Omental fat pad (tissue), 4 donors: ENCODE results near the gene COL11A2. TPM values are rescaled to one million over a fixed set of nuclear protein-coding genes. Genes with fewer than 3 reads are reported as not detected.
A peak's percentile ranks its signal among the peaks of the same experiment; 100 is the strongest.
"Not testable (repeated sequence)": the region's sequence is repeated elsewhere in the genome, so short reads cannot be mapped to it uniquely, and the experiment has no call there.

ENCODE experiments used
- ATAC-seq: fragments of 150-250 bp; one replicate; pipeline ENCODE4 v1.9.1; 2016; ENCODE audit warnings: mild to moderate bottlenecking, moderate library complexity; ENCODE audit not compliant: low FRiP score
- DNase-seq: peaks from one replicate; pipeline ENCODE4 v3.0.0-alpha.2; 2019; ENCODE audit warnings: low spot score
- CTCF ChIP-seq, 3 donors: fragments of 450-650 bp; IDR thresholded peaks; one replicate each; pipeline ENCODE4 v1.5.1; 2016 to 2017; ENCODE audit warnings: antibody characterized with exemption in 3 of 3, mild to moderate bottlenecking in 3 of 3, moderate library complexity in 2 of 3
- total RNA-seq, 4 donors: library from RNA; depleted of rRNA; stranded (reverse); fragments of >200 nt; gene quantifications; one replicate each; pipeline ENCODE4 v1.1.0, GENCODE V29; 2016

The COL11A2 gene
- total RNA-seq, 4 donors from 2014 or later, result 0.13 to 1.3 (median 0.53) TPM

GRCh38 chr6:33151050-33151449 lies 41.2 kb downstream of the COL11A2 start:
- ATAC-seq (no peak), DNase-seq (no peak)
- no peak for TF ChIP-seq CTCF (IDR thresholded peaks at IDR 0.05)

- not testable (repeated sequence) for ATAC-seq, DNase-seq
Observed at GRCh38 chr6:33150560-33150959, 41.7 kb downstream of the COL11A2 start.

- TF ChIP-seq CTCF (IDR thresholded peaks at IDR 0.05), result peak in 1 of 3 donors; percentile 18
- ATAC-seq (no peak), DNase-seq (no peak)
Observed at GRCh38 chr6:33147807-33148666, 44.2 kb downstream of the COL11A2 start.

GRCh38 chr6:33144373-33144772 lies 47.9 kb downstream of the COL11A2 start:
- DNase-seq (no peak), ATAC-seq (no peak)
- TF ChIP-seq CTCF (IDR thresholded peaks at IDR 0.05), result no peak

- ATAC-seq (no peak), DNase-seq (no peak)
- no peak for TF ChIP-seq CTCF (IDR thresholded peaks at IDR 0.05)
Observed at GRCh38 chr6:33143113-33143770, 49.0 kb downstream of the COL11A2 start.

- no peak for ATAC-seq
- TF ChIP-seq CTCF (IDR thresholded peaks at IDR 0.05), result no peak
- DNase-seq, result no peak
Observed at GRCh38 chr6:33142501-33143070, 49.7 kb downstream of the COL11A2 start.

- ATAC-seq (no peak), DNase-seq (no peak)
- TF ChIP-seq CTCF (IDR thresholded peaks at IDR 0.05), result no peak
Observed at GRCh38 chr6:33140556-33140955, 51.7 kb downstream of the COL11A2 start.
